Measurements from ENCODE around the gene WDFY4.

The WDFY4 gene

GRCh38 chr10:48690791-48691660 lies 6.4 kb downstream of the WDFY4 start:
- DNase-seq, result no peak

GRCh38 chr10:48691812-48692528 lies 7.3 kb downstream of the WDFY4 start:
- no peak for DNase-seq

GRCh38 chr10:48692748-48693147 lies 8.1 kb downstream of the WDFY4 start:
- no peak for DNase-seq

GRCh38 chr10:48693206-48693605 lies 8.5 kb downstream of the WDFY4 start:
- DNase-seq, result no peak

- no peak for DNase-seq
Measured at GRCh38 chr10:48694371-48695030, 9.8 kb downstream of the WDFY4 start.

GRCh38 chr10:48695636-48696534 lies 11.2 kb downstream of the WDFY4 start:
- DNase-seq, result no peak

GRCh38 chr10:48696535-48696873 lies 11.8 kb downstream of the WDFY4 start:
- no peak for DNase-seq

GRCh38 chr10:48697091-48697490 lies 12.4 kb downstream of the WDFY4 start:
- DNase-seq, result no peak

GRCh38 chr10:48697821-48698764 lies 13.4 kb downstream of the WDFY4 start:
- no peak for DNase-seq

GRCh38 chr10:48699011-48699627 lies 14.4 kb downstream of the WDFY4 start:
- DNase-seq, result no peak

GRCh38 chr10:48700071-48700470 lies 15.4 kb downstream of the WDFY4 start:
- no peak for DNase-seq

- no peak for DNase-seq
Measured at GRCh38 chr10:48700493-48700892, 15.8 kb downstream of the WDFY4 start.

GRCh38 chr10:48701139-48701901 lies 16.6 kb downstream of the WDFY4 start:
- DNase-seq, result no peak

- no peak for DNase-seq
Measured at GRCh38 chr10:48701941-48702340, 17.3 kb downstream of the WDFY4 start.

GRCh38 chr10:48703531-48704122 lies 19.0 kb downstream of the WDFY4 start:
- DNase-seq, result no peak

GRCh38 chr10:48704156-48704555 lies 19.5 kb downstream of the WDFY4 start:
- no peak for DNase-seq

- no peak for DNase-seq
Measured at GRCh38 chr10:48705401-48705938, 20.8 kb downstream of the WDFY4 start.

- no peak for DNase-seq
Measured at GRCh38 chr10:48707472-48707871, 22.8 kb downstream of the WDFY4 start.

- no peak for DNase-seq
Measured at GRCh38 chr10:48708144-48708543, 23.5 kb downstream of the WDFY4 start.

Measured in CD4-positive, alpha-beta T cell treated with Interferon alpha-2 for 1 hour (primary cell).